ENCODE results near the gene SUPT4H1.

The SUPT4H1 gene

GRCh38 chr17:58363457-58364185, 11.6 kb upstream of the SUPT4H1 start:
- Histone ChIP-seq H3K4me3 (ENCODE audit: low read depth, low read length) (no peak overlapping the region), H3K27me3 (replicated peaks) (no peaks in the 10 kb centered on the region), H3K36me3 (replicated peaks) (no peaks in the 10 kb centered on the region), H3K27ac (no peak overlapping the region)
- in situ Hi-C loops (cut with HindIII; ENCODE audit: low pct_ligation_motif_present, low sequenced_read_pairs), result no loop called here
- TF ChIP-seq, protein P1, sequence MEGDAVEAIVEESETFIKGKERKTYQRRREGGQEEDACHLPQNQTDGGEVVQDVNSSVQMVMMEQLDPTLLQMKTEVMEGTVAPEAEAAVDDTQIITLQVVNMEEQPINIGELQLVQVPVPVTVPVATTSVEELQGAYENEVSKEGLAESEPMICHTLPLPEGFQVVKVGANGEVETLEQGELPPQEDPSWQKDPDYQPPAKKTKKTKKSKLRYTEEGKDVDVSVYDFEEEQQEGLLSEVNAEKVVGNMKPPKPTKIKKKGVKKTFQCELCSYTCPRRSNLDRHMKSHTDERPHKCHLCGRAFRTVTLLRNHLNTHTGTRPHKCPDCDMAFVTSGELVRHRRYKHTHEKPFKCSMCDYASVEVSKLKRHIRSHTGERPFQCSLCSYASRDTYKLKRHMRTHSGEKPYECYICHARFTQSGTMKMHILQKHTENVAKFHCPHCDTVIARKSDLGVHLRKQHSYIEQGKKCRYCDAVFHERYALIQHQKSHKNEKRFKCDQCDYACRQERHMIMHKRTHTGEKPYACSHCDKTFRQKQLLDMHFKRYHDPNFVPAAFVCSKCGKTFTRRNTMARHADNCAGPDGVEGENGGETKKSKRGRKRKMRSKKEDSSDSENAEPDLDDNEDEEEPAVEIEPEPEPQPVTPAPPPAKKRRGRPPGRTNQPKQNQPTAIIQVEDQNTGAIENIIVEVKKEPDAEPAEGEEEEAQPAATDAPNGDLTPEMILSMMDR (IDR thresholded peaks at IDR 0.05; ENCODE audit: low read depth, low read length, missing control alignments), result no peak
- no peak for DNase-seq

DNA sequence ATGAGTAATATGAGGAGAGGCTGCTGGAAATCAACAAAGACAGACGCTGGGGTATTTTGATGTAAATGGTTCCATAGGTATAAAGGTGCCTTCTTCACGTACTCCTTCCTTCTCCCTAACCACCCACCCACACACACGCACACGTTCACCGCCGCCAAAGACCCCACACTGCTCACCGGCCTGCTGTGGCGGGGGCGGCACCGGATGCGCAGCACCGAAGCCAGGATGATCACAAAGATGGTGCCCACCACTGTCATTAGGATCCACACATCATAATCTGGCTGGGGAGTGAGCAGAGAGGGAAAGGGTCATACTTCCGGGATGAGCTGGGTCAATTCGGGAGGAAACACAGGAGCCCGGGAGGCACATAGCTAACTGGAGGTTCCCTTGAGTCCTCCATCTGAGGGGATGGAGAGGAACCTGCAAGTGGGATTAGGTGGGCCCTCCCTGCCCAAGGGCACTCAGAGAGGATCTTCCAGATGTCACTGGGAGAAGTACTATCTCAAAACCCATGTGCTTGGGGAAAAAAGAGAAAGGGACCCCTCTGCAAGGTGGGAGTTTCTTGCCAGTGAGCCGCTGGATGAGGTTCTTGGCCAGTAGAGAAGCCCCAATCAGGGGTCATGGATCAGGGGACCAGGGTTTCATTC, 10.5 kb upstream of the SUPT4H1 start:
- Histone ChIP-seq H3K36me3 (replicated peaks) (no peaks in the 10 kb centered on the region), H3K4me3 (ENCODE audit: low read depth, low read length) (no peak overlapping the region), H3K27ac (no peak overlapping the region), H3K27me3 (replicated peaks) (no peaks in the 10 kb centered on the region)
- TF ChIP-seq, protein P1 (IDR thresholded peaks at IDR 0.05; ENCODE audit: low read depth, low read length, missing control alignments), result no peak
- in situ Hi-C loops (cut with HindIII; ENCODE audit: low pct_ligation_motif_present, low sequenced_read_pairs), result no loop called here
- no peak for DNase-seq

- TF ChIP-seq, protein P1 (IDR thresholded peaks at IDR 0.05; ENCODE audit: low read depth, low read length, missing control alignments), result no peak
- no peak for DNase-seq
- Histone ChIP-seq H3K27me3 (replicated peaks) (no peaks in the 10 kb centered on the region), H3K36me3 (replicated peaks) (no peaks in the 10 kb centered on the region), H3K27ac (no peak overlapping the region), H3K4me3 (ENCODE audit: low read depth, low read length) (no peak overlapping the region)
- in situ Hi-C loops (cut with HindIII; ENCODE audit: low pct_ligation_motif_present, low sequenced_read_pairs), result no loop called here
Measured at GRCh38 chr17:58360296-58361063, 8.5 kb upstream of the SUPT4H1 start.

DNA sequence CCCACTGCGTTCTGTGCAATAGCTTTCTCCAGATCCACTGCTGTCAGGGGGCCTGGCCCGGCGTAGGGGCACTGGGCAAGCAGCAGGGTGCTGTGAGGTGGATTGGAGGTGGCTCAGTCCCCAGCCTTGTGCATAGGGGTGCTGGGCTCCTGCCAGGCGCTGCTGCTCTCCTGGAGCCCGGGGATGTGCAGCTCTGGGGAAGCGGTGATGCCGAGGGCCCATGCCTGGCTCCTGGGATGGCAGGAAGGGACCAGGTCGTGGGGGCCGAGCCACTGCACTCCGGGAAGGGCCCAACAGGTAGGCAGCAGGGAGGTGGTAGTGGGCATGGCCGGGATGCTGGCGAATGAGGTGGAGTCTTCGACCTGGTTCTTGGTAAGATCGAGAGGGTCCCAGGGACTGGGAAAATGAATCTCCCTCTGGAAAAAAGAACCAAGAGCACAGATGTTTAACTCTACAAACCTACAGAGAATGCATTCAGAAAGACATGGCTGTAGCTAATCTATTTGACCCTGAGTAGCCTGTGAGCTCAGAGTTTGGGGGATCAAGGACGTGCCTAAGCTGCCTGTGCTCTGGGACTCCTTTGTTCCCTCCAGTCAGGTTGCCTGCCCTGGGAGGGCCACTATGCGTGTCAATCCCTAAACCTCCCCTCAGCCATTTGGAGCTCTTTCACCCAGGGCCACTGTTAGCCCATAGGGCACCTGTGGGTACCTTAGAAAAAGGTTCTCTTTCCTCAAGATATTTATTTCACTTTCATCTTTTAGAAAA, 6.6 kb upstream of the SUPT4H1 start:
- no peaks in the 10 kb centered on the region for H3K27me3 ChIP-seq (replicated peaks)
- in situ Hi-C loops (cut with HindIII; ENCODE audit: low pct_ligation_motif_present, low sequenced_read_pairs), result no loop called here
- no peak overlapping the region for H3K4me3 ChIP-seq (ENCODE audit: low read depth, low read length)
- DNase-seq, result no peak
- H3K36me3 ChIP-seq (replicated peaks), result no peaks in the 10 kb centered on the region
- no peak overlapping the region for H3K27ac ChIP-seq
- TF ChIP-seq, protein P1 (IDR thresholded peaks at IDR 0.05; ENCODE audit: low read depth, low read length, missing control alignments), result no peak

GRCh38 chr17:58357312-58358297, 5.6 kb upstream of the SUPT4H1 start:
- Histone ChIP-seq H3K4me3 (ENCODE audit: low read depth, low read length) (no peak overlapping the region), H3K27ac (no peak overlapping the region), H3K36me3 (replicated peaks) (no peaks in the 10 kb centered on the region), H3K27me3 (replicated peaks) (no peaks in the 10 kb centered on the region)
- in situ Hi-C loops (cut with HindIII; ENCODE audit: low pct_ligation_motif_present, low sequenced_read_pairs), result no loop called here
- TF ChIP-seq, protein P1 (IDR thresholded peaks at IDR 0.05; ENCODE audit: low read depth, low read length, missing control alignments), result no peak
- no peak for DNase-seq
